ENCODE measurements around the gene CAPN7.

DNA sequence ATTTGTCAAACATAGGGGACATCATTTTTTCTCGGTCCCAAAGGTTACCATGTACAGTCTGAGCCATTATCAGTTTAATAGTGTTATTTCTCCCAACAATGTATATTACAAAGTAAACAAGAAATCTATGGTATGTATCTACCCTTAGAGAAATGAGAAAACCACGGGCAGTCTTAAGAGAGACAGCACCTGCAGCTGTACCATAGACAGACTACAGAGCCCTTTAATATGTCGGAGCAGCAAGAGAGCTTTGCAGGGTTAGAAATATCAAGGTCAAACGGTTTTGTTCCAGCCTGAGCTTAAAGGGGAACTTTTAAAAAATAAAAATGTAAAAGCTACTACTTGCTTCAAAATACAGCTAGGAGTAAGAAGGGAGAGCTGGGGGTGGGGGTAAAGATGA lies 73.2 kb downstream of the CAPN7 start:
- TF ChIP-seq, protein P1, sequence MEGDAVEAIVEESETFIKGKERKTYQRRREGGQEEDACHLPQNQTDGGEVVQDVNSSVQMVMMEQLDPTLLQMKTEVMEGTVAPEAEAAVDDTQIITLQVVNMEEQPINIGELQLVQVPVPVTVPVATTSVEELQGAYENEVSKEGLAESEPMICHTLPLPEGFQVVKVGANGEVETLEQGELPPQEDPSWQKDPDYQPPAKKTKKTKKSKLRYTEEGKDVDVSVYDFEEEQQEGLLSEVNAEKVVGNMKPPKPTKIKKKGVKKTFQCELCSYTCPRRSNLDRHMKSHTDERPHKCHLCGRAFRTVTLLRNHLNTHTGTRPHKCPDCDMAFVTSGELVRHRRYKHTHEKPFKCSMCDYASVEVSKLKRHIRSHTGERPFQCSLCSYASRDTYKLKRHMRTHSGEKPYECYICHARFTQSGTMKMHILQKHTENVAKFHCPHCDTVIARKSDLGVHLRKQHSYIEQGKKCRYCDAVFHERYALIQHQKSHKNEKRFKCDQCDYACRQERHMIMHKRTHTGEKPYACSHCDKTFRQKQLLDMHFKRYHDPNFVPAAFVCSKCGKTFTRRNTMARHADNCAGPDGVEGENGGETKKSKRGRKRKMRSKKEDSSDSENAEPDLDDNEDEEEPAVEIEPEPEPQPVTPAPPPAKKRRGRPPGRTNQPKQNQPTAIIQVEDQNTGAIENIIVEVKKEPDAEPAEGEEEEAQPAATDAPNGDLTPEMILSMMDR (IDR thresholded peaks at IDR 0.05): no peak
- no peak for TF ChIP-seq POLR2A (IDR thresholded peaks at IDR 0.05)
